ENCODE data around the gene TSHZ1. TPM values are rescaled to one million over a fixed set of nuclear protein-coding genes. Genes with fewer than 3 reads are reported as not detected.

TSHZ1 gene
- total and polyA plus RNA-seq, 2 of the 8 experiments (the other 6 are each of a cell fraction or from before 2014, with no cell fraction given), result 0.03 to 0.32 TPM

DNA sequence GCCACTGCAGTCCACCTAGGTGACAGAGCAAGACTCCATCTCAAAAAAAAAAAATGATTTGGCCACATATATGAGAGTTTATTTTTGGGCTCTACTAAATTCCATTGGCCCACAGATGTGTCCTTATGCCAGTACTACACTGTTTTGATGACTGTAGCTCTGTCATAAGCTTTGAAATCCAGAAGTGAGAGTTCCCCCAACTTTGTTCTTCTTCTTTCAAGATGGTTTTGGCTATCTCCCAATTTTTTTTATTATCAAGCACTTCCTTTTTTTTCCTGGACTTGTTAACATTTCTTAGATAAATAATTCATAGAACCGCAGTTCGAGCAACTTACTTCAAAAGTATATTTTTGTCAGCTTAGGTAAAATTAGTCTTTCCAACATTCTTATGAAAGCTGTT is 96.9 kb downstream of the TSHZ1 start:
- H3K4me1 ChIP-seq (replicated peaks in 1 of 4; ENCODE audit: control insufficient read depth in 3 of 4, insufficient read depth in 4 of 4, low read length in 3 of 4), result no peaks in the 10 kb centered on the region
- ChIA-PET POLR2A (ENCODE audit: partially characterized antibody) (no interaction called here), CTCF (ENCODE audit: partially characterized antibody) (no interaction called here)
- no peak for FAIRE-seq
- no peaks in the 10 kb centered on the region for H4K20me1 ChIP-seq (replicated peaks in 1 of 2; ENCODE audit: control insufficient read depth in 1 of 2, insufficient read depth in 2 of 2, low read length in 2 of 2)
- H3K9ac ChIP-seq (replicated peaks in 1 of 4; ENCODE audit: extremely low read depth in 1 of 4, low read depth in 3 of 4, low read length in 3 of 4), result no peak overlapping the region
- no peak overlapping the region for H2BK15ac ChIP-seq (ENCODE audit: low read length)
- H3K27ac ChIP-seq (ENCODE audit: low read depth, low read length), result no peak overlapping the region
- no peak overlapping the region for H3K4me3 ChIP-seq (ENCODE audit: extremely low read depth in 1 of 4, insufficient read depth in 2 of 4, low read depth in 3 of 4, low read length in 4 of 4)
- no peaks in the 10 kb centered on the region for H3K79me1 ChIP-seq (ENCODE audit: low read depth, low read length)
- H2BK20ac ChIP-seq (ENCODE audit: low read length), result no peak overlapping the region
- no peak for DNase-seq (ENCODE audit: low read depth in 1 of 2, low spot score in 2 of 2)
- H3K27me3 ChIP-seq (replicated peaks in 1 of 4; ENCODE audit: control insufficient read depth in 3 of 4, extremely low read depth in 1 of 4, insufficient read depth in 3 of 4, low read length in 3 of 4), result no peaks in the 10 kb centered on the region
- H4K8ac ChIP-seq (ENCODE audit: extremely low read depth, insufficient read depth, low read length), result no peak overlapping the region
- WGBS, 2 experiments (ENCODE audit: extremely low coverage in 1 of 2, insufficient coverage in 1 of 2, insufficient read length in 1 of 2, insufficient replicate concordance in 2 of 2, low coverage in 1 of 2, low lambda C conversion rate in 2 of 2, missing lambda C conversion rate in 1 of 2), result 94% methylated on average over 2 of the region's 2 CpGs; no CpG with 5 or more reads in 1 of the 2 experiments
- H2BK5ac ChIP-seq (ENCODE audit: low read depth, low read length), result no peak overlapping the region
- no peak overlapping the region for H2AFZ ChIP-seq (ENCODE audit: low read length)
- H3K23me2 ChIP-seq (ENCODE audit: low read depth, low read length), result no peaks in the 10 kb centered on the region; the same call in 1 of the 2 replicates
- H2AK5ac ChIP-seq (ENCODE audit: low read depth, low read length), result no peak overlapping the region
- no peak overlapping the region for H4K5ac ChIP-seq (ENCODE audit: insufficient read length, low read depth, low read length)
- H3K23ac ChIP-seq (ENCODE audit: insufficient read length), result no peak overlapping the region
- no peaks in the 10 kb centered on the region for H3K79me2 ChIP-seq (ENCODE audit: control insufficient read depth in 1 of 2, insufficient read depth in 2 of 2, low read length in 2 of 2)
- no peak overlapping the region for H3K18ac ChIP-seq (ENCODE audit: extremely low read depth, low read length)
- H4K91ac ChIP-seq (replicated peaks; ENCODE audit: insufficient read length, low read length), result no peak overlapping the region
- no peaks in the 10 kb centered on the region for H3K36me3 ChIP-seq (ENCODE audit: control insufficient read depth in 2 of 4, insufficient read depth in 4 of 4, low read length in 3 of 4)
- no peak overlapping the region for H2BK120ac ChIP-seq (replicated peaks; ENCODE audit: low read depth, low read length)
- no peak overlapping the region for H3K4ac ChIP-seq (replicated peaks; ENCODE audit: insufficient read length, low read depth, low read length)
- H2BK12ac ChIP-seq (ENCODE audit: low read depth, low read length), result no peak overlapping the region
- no peak overlapping the region for H3K14ac ChIP-seq (ENCODE audit: insufficient read length)
- no peak overlapping the region for H3K4me2 ChIP-seq (ENCODE audit: insufficient read depth in 1 of 2, low read depth in 2 of 2, low read length in 2 of 2)
- H3K9me3 ChIP-seq (ENCODE audit: insufficient read depth in 2 of 2, low read depth in 1 of 2, low read length in 1 of 2), result no peaks in the 10 kb centered on the region
- TF ChIP-seq NANOG (IDR thresholded peaks at IDR 0.05; ENCODE audit: insufficient read depth, low read depth, low read length, poor library complexity, severe bottlenecking), result no peak
- TF ChIP-seq, protein P1, sequence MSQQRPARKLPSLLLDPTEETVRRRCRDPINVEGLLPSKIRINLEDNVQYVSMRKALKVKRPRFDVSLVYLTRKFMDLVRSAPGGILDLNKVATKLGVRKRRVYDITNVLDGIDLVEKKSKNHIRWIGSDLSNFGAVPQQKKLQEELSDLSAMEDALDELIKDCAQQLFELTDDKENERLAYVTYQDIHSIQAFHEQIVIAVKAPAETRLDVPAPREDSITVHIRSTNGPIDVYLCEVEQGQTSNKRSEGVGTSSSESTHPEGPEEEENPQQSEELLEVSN (IDR thresholded peaks at IDR 0.05), result no peak
- no peak for TF ChIP-seq BCL11A (IDR thresholded peaks at IDR 0.05; ENCODE audit: low read depth in 2 of 2, low read length in 2 of 2)
- H3K56ac ChIP-seq (replicated peaks; ENCODE audit: insufficient read length, low read depth, low read length), result no peak overlapping the region
